HG03097 (cell line): Measurements from ENCODE around the gene NBPF19.
"Not testable (repeated sequence)": the region's sequence is repeated elsewhere in the genome, so short reads cannot be mapped to it uniquely, and the experiment has no call there.

ENCODE experiments used
- ATAC-seq: cut with Tn5 transposase; IDR thresholded peaks from one replicate; pipeline ENCODE4 v1.9.1; 2021; ENCODE audit not compliant: unreplicated experiment, low FRiP score

NBPF19 gene, protein sequence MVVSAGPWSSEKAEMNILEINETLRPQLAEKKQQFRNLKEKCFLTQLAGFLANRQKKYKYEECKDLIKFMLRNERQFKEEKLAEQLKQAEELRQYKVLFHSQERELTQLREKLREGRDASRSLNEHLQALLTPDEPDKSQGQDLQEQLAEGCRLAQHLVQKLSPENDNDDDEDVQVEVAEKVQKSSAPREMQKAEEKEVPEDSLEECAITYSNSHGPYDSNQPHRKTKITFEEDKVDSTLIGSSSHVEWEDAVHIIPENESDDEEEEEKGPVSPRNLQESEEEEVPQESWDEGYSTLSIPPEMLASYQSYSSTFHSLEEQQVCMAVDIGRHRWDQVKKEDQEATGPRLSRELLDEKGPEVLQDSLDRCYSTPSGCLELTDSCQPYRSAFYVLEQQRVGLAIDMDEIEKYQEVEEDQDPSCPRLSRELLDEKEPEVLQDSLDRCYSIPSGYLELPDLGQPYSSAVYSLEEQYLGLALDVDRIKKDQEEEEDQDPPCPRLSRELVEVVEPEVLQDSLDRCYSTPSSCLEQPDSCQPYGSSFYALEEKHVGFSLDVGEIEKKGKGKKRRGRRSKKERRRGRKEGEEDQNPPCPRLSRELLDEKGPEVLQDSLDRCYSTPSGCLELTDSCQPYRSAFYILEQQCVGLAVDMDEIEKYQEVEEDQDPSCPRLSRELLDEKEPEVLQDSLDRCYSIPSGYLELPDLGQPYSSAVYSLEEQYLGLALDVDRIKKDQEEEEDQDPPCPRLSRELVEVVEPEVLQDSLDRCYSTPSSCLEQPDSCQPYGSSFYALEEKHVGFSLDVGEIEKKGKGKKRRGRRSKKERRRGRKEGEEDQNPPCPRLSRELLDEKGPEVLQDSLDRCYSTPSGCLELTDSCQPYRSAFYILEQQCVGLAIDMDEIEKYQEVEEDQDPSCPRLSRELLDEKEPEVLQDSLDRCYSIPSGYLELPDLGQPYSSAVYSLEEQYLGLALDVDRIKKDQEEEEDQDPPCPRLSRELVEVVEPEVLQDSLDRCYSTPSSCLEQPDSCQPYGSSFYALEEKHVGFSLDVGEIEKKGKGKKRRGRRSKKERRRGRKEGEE (N-terminal part only)

DNA sequence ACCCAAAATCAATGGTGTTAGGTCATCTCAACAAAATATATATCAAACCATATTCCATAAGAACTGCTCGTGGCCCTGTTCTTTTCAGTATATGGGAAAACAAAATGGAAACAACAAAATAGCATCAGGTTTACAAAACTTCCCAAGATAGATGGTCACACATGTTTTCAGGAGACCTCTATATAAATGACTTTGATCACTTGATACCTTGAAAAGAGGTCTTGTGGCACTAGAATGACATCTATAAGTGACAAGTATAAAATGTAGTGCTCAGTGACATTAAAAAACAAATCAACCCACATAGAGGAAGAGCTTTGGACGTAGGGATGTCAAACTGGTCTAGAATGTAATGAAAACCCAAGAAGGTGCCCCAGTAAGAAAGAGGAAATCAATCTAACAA is at the start of gene NBPF19:
NBPF19 (plus strand) TSS at position 301 of the 400 bp plus-strand sequence. CDS start 888 bp downstream, outside the sequence.
- not testable (repeated sequence) for ATAC-seq

- ATAC-seq = not testable (repeated sequence)
These were observed 46.5 kb upstream of the NBPF19 start for GRCh38 chr1:149428317-149428716.

DNA sequence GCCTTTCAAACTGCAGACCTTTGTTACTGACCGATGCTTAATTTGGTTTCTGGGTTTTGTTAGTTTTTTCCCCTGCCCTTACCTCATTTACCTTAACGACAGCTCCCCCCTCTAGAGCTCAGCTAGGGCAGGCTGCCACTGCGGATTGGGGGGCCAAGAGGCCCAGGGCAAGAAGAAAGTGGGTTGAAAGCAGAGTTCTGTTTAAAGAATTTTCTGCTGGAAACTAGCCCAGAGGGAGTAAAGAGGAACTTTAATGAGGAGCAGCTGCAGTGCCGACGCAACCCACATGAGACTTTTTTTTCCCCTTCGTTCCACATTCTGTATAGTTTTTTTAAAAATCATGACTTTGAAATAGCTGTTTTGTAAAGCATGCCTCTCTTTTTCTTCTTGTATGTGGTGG is 29.4 kb upstream of the NBPF19 start:
- not testable (repeated sequence) for ATAC-seq

DNA sequence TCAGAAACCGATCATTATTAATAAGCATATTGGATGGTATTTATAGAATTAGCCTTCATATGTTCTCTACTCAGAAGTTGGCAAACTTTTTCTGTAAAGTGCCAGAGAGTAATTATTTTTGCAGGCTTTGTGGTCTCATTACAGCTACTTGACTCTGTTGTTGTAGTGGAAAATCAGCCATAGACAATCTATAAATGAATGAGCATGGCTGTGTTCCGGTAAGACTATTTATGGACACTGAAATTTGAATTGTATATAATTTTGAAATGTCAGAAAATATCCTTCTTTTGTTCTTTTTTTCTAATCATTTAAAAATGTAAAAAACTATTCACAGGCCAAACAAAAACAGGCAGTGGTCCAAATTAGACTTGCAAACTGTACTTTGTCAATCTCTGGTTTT is 22.6 kb upstream of the NBPF19 start:
- not testable (repeated sequence) for ATAC-seq

DNA sequence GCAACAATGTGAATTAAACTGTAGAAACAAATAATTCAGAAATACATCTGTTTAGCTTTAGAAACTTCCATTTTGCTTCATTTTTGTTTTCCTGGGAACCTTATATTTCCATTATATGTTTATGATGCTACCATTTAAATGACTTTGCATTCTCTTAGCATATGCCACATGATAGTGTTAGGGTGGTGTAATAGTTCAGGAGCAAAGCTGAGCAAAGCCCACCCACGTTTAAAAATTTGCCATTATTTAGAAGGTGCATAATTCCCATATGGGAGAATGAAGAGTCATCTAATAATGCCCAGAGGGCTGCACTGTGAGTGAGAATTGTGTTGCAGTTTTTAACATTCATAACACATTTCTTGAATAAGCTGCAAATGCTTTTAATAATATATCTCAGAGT is 22.2 kb upstream of the NBPF19 start:
- ATAC-seq = not testable (repeated sequence)

- not testable (repeated sequence) for ATAC-seq
These were observed 83.5 kb downstream of the NBPF19 start for GRCh38 chr1:149558350-149558825.

GRCh38 chr1:149561806-149562205 is 87.0 kb downstream of the NBPF19 start:
- not testable (repeated sequence) for ATAC-seq

DNA sequence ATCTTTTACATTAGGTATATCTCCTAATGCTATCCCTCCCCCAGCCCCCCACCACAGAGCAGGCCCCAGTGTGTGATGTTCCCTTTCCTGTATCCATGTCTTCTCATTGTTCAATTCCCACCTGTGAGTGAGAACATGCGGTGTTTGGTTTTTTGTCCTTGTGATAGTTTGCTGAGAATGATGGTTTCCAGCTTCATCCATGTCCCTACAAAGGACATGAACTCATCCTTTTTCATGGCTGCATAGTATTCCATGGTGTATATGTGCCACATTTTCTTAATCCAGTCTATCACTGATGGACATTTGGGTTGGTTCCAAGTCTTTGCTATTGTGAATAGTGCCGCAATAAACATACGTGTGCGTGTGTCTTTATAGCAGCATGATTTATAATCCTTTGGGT is 90.6 kb downstream of the NBPF19 start:
- not testable (repeated sequence) for ATAC-seq

DNA sequence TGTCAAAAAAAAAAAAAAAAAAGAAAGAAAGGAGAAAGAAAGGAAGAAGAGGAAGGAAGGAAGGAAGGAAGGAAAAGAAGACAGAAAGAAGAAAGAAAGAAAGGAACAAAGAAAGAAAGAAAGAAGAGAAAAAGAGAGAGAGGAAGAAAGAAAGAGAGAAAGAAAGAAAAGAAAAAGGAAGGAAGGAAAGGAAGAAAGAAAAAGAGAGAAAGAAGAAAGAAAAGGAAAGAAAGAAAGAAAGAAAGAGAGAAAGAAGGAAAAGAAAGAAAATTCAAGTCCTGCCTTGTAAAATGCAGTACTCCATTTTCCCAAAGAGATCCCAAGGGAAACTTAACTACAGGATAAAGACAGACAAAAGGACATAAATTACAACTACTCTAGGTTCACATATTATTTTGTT is 97.9 kb downstream of the NBPF19 start:
- ATAC-seq = not testable (repeated sequence)

GRCh38 chr1:149585592-149585991 is 110.7 kb downstream of the NBPF19 start:
- ATAC-seq = not testable (repeated sequence)
